Iris pigment epithelial cell (primary cell): ENCODE results near the gene TUFT1.

Source experiments
- DNase-seq: peaks from one replicate; pipeline ENCODE4 v3.0.0-alpha.2; 2011; ENCODE audit warnings: low read depth

Gene TUFT1

DNA sequence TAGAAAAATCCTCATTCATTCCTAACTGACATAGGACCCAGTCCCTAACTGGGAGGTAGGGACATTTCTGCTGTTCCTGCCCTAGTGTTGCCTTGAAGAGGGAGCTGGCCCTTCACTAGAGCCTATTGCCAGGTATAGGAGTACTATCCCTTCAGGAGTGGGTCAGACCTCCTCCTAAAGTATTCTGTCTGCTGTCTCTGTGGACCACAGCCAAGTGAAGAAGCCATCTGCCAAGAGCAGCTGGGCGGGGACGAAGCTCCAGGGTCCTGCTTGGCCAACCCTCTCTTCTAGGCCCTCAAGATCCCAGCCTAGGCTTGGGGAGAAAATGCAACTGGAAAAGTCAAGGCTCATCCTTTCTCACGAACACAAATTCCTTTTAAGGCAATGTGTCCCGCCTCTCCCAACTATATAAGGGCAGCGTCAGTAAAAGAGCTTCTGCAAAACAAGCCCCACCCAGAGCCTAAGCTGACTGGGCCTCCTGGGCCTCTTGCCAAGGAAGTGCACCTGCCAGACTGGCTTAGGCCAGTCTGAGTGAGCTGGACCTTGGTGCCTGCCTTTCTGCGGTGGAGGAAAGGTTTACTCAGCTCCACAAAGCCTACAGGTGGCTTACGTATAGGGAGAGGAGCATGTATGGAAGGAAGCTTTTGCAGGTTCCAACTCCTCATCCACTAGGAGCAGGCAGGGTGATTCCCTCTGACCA is 638 bp upstream of the TUFT1 start:
- DNase-seq = peak; percentile 96

DNA sequence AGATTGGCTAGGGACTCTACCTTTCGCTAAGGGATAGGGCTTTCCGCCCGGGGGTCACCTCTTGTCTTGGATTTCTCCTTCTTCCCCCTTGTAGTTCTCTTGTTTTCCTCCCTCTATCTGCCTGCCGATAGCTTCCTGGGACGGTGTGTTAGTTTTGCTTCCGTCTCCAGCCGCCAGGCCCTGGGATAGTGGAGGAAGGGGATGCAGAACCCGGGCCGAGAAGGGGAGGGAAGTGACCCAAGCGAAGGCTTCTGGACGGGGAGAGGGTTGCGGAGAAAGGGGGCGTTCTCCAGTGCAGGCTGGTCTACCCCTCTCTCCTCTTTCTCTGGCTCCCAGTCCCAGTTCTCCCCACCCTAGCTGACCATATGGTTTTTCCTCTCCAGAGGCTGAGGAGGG is 871 bp downstream of the TUFT1 start:
- peak; percentile 30 for DNase-seq

- DNase-seq = no peak
Observed at GRCh38 chr1:151541752-151542151, 1.6 kb downstream of the TUFT1 start.

DNA sequence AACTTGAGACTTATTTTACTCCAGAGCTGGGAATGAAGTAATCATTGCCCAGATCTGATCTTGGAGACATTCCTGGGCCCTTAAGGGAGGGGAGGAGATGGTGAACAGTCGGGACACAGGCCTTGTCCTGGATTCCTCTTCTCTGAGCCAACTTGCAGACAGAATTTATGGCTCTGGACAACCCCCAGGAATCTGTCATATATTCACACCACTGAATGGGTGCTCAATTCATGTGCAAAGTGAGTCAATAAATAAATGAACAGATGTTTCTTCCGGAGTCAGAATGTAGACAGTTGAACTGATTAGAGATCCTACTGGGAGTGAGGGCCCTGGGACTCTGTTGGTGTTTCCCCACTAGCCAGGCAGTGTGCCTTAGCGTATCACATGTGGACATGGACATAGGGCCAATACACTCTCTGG is 2.6 kb downstream of the TUFT1 start:
- DNase-seq = peak; percentile 67

DNA sequence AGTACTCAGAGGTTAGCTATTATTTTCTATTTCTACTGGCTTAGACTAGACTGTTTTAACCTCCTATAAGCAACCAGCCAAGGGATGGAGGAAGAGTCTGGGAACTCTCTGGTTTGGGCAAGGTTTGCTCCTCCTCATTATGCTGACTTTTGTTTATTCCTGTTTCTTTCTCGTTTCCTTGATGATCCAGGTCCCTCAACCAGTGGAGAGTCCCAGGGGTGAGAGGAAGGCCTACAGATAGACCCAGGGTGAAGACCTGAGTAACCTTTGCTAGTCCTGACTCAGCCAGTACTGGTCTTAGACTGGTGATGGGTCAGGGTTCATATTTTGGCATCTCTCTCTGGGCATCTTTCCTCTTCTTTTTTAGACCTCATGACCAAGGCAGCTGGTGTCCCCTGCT is 5.4 kb downstream of the TUFT1 start:
- DNase-seq = no peak

DNA sequence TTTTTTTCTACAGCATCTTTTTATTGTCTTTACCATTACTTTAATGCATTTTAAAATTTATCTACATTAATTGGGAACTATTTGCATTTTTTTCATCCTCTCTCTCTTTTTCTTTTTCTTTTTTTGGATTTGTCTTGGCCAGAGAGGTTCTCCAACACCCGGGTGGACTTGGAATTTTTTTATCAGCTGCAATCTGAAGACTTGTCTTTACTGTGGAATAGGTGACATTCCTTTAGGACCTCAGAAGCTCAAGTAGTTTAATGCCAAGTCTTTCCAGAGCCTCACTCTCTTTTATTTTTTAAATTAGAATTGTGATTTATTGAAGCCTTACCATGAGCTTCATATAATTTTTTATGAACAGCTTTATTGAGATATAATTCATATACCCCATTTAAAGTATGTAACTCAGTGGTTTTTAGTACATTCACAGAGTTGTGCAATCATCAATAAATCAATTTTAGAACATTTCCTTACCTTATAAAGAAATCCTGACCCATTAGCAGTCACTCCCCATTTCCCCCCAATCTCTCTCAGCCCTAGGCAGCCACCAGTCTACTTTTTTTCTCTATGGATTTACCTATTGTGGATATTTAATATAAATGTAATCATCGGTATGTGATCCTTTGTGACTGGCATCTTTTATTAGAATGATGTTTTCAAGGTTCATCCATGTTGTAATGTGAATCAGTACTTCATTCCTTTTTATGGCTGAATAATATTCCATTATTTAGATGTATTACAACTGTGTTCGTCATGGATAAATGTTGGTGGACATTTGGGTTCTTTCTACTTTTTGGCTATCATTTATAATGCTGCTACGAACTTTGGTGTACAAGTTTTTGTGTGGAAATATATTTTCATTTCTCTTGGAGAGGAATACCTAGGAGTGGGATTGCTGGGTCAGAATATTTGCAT is 6.2 kb downstream of the TUFT1 start:
- no peak for DNase-seq

GRCh38 chr1:151547119-151547899 is 7.2 kb downstream of the TUFT1 start:
- DNase-seq = peak; percentile 92

- DNase-seq = no peak
Observed at GRCh38 chr1:151547900-151548230, 7.8 kb downstream of the TUFT1 start.

DNA sequence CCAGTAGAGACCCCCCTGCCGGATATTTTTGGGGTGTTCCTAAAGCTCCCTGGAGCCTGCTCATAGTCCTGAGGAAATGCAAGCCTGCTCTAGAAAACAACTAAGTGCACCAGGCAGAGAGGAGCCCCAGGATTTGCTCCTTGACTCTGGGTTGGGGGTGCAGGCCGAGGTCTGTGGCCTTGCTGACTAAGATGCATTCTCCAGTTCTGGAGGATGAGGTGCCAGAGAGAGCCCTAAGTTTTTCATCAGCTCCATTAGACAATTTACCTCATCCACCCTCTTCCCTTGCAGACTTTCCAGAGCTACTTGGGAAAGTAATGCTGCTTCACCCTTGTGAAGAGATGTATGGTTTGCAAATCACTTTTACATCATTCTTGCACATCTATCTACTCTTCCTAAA is 9.1 kb downstream of the TUFT1 start:
- DNase-seq = no peak

- peak; percentile 68 for DNase-seq
Observed at GRCh38 chr1:151553659-151554058, 13.6 kb downstream of the TUFT1 start.

GRCh38 chr1:151556052-151556451 is 15.9 kb downstream of the TUFT1 start:
- no peak for DNase-seq

GRCh38 chr1:151562661-151563060 is 22.6 kb downstream of the TUFT1 start:
- no peak for DNase-seq

GRCh38 chr1:151563376-151563775 is 23.3 kb downstream of the TUFT1 start:
- DNase-seq = no peak

- DNase-seq = no peak
Observed at GRCh38 chr1:151565502-151566189, 25.5 kb downstream of the TUFT1 start.

DNA sequence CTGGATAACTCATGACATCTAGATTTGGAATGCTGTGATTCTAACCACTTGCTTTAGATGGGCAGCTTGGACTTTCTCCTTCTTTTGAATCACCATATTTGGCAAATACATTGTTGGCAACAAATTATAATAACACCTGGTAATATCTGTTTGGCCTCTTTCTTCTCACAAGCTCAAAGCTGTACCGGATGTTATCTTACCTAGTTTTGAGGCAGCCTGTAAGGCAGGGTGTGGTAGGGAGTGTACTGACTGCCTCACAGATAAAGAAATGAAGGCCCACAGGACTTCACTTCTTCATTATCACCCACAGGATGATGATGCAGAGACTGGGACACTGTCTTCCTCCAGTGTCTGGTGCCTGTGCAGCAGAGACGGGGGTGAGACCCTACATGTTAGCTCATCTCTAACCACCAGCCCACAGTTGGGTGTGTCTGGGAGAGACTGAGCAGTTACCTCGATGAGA is 28.5 kb downstream of the TUFT1 start:
- no peak for DNase-seq

GRCh38 chr1:151570819-151571218 is 30.7 kb downstream of the TUFT1 start:
- DNase-seq = no peak

- DNase-seq = peak; percentile 86
Observed at GRCh38 chr1:151574575-151575529, 34.7 kb downstream of the TUFT1 start.

DNA sequence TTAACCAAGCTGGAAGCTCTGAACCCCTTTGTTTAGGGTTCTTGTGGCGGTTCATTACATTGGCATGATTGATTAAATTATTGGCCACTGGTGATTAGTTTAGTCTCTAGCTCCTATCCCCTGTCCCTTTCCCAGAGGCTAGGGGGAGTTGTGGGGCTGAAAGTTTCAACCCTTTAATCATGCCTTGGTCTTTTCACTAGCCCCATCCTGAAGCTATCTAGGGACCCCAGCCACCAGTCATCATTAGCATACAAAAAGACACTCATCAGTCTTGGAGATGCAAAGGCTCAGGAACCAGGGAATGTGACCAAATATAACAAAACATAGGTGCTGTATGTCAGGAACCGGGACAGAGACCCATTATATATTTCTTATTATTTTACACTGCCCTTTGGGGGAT is 37.1 kb downstream of the TUFT1 start:
- DNase-seq = no peak

GRCh38 chr1:151578941-151579340 is 38.8 kb downstream of the TUFT1 start:
- no peak for DNase-seq

DNA sequence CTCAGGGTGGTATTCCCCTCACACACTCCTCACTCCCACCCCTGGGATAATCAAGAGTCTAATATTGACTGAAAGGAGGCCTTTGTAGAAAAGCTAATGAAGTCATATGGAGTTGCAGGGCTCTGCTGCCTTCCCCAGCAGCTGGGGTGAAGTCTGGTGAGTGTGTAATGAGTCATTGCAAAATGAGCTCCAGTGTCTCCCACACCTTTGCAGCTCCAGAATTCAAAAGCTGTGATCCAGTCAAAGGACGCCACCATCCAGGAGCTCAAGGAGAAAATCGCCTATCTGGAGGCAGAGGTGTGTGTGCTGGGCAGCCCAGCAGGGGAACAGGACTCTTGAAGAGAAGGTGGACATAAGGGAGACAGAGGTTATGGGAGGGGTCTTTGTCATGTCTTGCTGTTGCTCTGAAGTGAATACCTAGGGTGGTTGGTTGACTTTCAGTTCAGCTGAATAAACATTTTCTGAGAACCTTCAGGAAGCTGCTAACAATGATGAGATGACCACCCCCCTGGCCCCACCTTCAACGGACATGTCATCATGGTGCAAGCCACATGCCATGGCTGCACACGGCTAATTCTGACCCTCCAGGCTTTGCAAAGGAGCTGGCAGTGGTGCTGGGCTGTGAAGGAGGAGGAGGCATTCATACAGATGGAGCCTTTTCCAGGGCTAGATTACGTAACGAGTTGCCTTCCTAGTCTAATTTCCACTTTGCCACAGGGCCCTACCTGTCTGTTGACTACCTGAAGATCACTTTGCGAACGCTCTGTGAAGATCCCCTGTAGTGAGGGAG is 39.5 kb downstream of the TUFT1 start:
- peak; percentile 71 for DNase-seq
